Measurements from ENCODE around the gene PUM2.
"Not testable (repeated sequence)": the region's sequence is repeated elsewhere in the genome, so short reads cannot be mapped to it uniquely, and the experiment has no call there.

PUM2 gene

DNA sequence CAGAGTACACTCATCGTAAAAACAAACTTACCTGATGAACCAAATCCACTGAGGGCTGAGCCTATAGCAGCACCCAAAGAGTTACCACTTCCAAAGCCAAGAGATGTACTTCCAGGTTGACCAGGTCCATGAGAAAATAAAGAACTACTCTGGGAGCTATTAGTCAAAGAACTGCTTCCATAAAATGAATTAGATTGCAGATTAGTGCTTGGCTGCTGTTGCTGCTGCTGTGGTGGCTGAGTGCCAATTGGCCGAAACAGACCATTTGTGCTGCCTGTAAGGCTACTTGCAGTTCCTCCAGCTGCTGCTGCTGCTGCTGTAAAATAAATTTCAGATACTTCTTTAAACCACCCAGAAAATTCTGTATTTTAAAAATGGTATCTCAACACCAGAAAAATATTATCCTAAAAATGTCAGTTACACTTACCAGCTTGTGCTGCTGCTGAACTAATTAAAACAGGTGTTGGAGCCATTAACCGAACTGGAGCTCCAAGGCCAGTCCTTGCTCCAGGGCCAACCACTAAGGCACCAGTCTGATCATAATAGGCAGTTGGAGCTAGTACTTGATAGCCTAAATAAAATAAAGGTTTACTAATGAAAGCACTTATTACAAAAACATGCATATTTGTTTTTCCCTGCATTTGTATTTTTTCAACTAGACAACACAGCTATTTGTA is 67.6 kb downstream of the PUM2 start:
- DNase-seq: no peak

DNA sequence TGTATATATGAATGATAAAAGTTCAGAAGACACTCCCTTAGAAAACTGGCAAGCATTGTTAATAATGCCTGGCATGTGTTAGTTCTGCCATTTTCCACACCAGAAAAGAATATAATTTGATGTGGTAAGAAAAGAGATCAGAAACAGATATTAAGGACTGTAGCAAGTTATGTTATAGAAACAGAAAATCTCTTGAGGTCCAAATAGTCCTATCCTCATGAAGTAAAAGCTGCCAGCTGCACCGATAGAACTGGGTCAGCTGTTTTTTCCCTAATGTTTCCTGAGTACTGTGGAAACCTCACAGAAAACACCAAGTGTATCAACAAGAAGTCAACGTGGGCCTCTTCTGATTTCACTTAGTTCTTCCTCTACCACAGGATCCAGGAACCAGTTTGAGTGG is 68.8 kb downstream of the PUM2 start:
- DNase-seq: no peak

DNA sequence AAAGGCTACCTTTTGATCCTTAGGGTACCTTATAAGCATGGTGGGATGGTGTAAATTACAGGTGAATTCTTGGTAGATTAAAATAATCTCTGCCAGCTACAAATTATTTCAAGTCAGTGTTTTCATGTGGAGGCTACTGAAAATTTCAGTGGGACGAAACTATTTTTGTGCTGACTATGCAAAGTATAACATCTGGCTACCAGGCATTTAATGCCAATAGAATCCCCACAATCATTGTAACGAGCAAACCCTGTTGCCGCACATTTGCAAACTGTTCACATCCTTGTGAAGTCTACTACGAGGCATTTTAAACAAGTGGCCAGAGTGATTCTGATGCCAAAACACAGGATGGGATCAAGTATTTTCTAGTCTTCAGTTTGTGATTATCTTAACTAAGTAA is 77.6 kb downstream of the PUM2 start:
- DNase-seq: no peak

DNA sequence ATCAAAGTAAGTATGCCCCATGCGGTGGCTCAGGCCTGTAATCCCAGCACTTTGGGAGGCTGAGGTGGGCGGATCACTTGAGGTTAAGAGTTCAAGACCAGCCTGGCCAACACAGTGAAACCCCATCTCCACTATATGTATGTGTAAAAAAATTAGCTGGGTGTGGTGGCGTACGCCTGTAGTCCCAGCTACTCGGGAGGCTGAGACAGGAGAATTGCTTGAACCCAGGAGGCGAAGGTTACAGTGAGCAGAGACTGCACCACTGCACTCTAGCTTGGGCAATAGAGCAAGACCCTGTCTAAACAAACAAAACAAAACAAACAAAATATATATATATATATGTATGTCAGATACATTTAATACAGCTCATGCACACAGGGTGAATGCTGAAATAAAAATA is 82.3 kb downstream of the PUM2 start:
- not testable (repeated sequence) for DNase-seq

DNA sequence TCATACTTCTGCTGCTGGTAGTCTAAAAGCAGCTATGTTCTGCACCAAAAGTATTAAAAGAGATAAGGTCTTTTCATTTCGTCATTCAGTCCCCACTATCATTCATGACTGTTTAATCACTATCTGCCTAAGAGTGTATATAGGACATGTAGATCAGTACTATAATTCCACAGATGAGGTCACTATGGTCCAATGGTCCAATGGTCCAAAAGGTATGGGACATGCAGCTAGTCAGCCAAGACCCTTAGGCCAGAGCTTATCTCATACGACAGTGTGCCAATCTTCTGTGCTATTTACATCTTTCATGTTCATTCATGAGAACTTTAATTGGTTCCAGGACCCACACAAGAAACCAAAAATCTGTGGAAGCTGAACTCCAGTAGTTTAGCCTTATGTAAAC is 83.1 kb downstream of the PUM2 start:
- no peak for DNase-seq

DNA sequence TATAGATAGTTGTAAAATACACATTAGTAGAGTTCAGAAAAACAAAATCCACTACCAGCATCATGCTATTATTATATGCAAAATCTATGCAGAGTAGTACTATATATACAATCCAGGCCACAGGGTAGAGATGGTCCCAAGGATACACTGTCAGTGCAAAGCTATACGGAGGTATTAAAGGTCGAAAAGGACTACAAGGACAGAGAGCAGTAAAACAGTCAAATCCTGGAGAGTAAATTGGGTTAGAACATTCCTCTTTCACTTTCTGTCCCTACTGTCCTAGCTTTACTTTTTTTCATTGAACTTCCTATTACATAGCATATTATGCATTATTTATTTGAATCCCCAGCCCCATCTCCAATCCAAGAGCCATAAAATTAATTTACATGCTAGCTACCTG is 86.0 kb downstream of the PUM2 start:
- DNase-seq: no peak

DNA sequence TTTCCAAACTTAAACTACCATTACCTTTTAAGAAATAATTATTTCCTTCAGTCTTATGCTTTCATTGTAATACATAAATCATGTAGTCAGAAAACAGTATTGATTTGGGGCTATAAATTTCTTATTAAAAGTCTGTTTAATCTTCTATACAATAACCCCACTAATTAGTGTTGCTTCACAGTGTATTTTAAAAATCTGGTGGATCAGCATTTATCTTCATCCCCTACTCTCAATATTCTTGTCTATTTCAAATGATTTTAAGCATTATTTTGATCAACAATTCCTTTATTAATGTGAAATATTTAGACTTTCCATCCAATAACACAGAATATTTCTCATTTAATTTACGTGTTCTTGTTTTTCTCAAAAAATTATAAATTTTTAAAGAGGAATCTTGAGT is 93.2 kb downstream of the PUM2 start:
- no peak for DNase-seq

DNA sequence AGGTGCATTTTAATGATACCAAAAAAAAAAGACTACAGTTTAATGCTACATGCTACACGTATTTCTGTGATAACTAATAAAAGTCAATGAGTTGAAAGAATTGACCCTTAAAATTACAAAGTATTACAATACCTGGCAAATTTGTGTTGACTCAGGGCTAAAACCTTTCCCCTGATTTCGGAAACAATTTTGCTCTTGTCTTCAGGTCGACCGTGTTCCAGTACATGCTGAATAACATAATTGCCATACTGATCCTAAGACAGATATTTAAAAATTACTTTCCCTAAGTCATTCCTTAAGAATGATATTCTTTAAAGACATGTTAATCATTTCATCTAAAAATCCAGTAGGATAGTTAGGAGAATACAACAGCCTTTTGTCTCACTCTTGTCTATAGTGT is 95.9 kb downstream of the PUM2 start:
- no peak for DNase-seq

DNA sequence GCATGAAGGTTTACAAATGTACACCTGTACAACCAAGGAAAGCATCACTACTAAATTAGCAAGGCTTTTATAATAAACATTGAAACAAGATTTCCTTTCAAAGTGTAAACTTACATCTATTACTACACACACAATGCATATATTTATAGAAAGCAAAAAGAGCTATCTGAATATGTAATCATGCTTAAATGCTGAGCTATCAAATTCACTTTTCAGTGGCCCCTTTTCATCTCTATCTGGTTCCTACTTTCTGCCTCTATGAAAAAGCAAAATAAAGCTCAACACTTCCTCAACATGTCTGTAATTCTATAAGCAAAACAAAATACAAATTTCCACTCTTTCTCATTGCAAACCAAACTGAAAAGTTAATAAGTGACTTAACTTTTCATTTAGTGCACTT is 100.2 kb downstream of the PUM2 start:
- DNase-seq: no peak

DNA sequence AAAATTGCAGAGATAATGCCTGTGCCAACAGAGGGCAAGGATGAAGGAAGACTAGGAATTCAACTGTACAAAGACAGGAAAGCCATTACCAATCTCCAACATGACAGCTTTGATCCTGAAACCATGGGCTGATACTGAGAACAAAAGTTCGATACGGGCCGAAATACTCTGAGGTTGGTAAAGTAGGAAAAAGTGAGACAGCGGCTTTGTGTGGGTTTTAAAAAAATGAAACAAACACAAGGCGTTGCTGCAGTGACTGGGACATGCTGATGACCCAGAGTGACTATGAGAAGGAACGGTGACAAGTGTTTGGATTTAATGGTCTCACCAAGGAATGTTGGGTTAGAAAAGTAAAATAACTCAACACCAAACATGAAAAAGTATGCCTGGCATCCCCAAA is 101.5 kb downstream of the PUM2 start:
- DNase-seq: no peak

DNA sequence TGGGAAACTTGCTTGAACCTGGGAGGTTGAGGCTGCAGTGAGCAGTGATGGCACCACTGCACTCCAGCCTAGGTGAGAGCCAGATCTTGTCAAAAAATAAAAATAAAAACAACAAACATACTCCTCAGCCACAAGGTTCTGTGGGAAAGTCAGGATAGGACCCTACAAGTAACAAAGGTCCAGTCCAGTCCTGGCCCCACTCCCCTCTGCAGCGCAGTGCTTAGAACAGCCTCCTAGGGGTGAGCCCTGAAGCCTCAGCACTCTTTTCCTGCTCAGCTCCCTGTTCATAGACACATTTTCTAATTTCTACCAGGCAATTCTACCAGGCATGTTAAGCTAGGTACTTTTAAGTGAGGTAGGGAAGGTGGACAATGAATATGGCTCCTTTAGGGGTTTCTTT is 103.6 kb downstream of the PUM2 start:
- no peak for DNase-seq

DNA sequence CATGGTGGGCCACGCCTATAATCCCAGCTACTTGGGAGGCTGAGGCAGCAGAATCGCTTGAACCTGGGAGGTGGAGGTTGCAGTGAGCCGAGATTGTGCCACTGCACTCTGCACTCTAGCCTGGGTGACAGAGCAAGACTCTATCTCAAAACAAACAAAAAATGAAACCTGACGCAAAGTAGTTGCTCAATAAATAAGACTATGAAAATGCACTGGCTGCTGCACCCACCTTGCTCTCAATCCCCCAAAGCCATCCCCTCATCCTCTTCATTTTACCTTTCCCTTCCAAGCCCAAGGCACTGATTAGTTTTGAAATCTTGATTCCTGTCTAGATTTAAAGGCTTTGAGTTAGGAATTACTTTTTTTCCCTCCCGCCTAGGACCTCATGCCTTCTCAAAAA is 107.0 kb downstream of the PUM2 start:
- DNase-seq: not testable (repeated sequence)

DNA sequence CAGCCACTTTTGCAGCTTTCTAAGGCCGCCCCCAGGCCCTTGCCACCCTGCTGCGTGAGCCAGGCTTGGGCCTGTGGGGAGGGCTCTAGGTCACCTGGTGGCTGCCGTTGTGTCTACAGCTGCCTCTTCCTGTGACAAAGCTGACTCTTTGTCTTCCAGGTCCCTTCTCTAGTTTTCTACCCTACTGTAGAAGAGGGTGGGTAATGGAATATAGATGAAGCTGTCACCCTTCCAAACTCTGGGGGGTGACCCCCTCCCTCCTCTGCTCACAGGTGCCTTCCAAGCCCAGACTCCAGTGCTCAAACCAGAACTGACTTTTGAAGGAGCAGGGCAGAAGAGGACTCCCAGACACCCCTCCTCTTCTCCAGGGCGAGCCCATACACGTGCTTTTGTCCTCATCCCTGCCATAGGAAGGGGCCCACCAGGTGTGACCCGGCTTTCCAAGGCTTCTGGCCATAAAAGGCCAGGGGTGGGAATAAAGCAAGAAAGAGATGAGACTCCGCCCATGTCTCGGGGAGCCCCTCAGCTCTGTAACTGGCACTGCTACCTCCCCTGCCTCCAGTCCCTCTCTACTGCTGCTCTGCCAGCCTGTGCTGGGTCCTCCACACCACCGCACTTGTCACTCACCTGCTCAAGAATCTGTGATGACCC is 107.8 kb downstream of the PUM2 start:
- no peak for DNase-seq

DNA sequence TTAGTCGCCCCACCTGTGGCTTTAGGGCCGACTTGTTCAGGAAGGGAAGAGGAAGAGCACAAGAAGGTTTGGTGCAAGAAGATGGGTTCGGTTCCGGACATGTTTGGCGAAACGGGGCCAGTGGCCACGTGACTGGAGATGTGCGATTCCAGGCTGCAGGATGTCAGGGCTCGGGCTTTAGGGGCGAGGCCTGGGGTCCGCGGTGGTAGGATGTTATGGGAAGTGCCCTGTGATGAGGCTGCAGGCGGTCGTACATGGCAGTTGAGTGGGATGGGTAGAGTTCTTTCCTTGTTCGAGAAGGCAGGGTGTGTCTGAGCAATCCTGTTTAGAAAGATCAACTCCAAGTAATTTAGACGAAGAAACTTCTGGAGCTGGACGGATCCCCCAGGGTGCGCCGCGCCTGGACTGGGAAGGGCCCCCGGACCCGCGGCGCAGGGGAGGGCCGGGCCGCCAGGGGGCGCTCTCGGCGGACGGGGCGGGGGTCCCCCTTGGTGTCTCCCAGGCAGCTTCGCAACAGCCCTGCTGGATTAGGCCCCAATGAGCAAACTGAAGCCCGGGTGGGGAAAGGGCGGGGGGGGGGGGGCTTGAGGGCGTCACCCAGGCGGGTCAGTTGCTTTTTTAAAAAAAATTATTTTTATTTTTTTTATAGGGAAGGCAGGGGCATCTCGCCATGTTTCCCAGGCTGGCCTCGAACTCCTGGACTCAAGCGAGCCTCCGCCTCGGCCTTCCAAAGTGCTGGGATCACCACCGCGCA is 108.5 kb downstream of the PUM2 start:
- peak; percentile 34 for DNase-seq

DNA sequence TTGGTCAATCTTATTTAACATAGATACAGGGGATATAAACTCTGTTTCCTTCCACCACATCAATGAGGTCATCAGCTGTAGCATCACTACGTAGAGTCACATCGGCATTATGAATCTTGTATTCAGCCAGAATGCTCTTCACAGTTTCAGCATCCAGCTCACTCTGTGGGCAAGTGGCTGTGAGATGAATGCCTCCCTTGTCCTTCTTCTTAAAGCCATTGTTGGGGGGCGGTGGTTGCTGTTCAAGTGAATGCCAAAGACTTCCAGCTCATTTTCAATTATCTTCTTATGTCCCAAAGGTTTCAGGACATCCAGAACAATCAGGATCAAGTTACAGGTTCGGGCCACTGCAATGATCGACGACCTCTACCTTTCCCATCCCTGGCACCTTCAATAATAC is 110.4 kb downstream of the PUM2 start:
- DNase-seq: not testable (repeated sequence)

DNA sequence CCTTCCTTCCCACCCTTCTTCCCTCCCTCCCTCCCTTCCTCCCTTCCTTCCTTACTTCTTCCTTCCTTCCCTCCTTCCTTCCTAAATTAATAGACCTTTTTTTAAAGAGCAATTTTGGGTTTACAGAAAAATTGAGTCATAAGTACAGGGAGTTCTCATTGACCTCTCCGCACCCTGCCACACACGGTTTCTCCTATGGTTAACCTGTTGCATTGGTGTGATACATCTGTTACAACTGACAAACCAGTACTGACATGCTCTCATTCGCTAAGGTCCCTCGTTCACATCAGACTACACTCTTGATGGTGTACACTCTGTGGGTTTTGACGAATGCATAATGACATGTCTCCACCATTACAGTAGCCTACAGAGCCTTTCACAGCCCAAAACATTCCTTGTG is 114.1 kb downstream of the PUM2 start:
- DNase-seq: no peak

DNA sequence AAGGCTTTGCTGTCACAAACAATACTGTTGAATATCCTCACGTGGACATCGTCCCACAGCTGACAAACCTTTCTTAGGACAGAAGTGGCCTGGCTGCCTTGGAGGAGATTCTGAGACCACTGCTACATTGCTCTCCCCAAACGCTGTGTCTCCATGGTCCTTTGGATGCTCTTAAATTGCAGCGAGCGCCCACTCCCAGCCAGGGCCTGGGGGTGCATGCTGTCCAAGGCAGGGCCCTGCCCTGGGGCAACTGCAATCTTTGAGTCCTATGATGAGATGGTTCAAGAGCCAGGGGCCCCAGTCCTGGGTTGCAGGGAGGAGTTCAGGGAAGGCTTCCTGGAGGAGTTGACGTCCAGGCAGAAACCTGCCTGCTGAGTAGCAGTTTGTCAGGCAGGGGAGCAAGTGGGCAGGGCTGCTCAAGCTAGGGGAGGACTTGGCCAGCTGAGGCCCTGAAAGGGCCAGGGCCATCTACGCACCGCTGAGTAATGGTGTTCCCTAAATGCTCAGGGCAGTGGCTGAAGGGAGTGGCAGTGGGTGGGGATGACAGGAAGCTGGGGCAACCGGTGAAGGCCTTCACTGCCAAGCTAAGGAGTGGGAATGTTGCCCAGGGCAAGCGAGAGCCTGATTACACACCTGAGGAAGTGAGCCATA is 114.9 kb downstream of the PUM2 start:
- no peak for DNase-seq

DNA sequence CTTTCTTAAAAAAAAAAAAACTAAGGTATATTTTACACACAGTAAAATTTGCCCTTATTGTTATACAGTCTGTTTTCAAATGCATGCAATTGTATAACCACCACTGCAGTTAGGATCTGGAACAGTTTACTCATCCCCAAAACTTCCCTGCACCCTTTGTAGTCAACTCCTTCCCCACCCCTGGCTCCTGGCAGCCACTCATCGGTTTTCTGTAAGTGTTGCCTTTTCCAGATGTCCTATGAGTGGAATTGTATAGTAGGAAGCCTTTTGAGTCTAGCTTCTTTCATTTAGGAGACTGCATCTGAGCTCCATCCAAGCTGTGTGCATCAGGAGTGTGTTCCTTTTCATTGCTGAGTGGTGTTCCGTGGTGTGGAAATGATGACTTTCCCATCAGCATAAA is 116.0 kb downstream of the PUM2 start:
- not testable (repeated sequence) for DNase-seq

DNA sequence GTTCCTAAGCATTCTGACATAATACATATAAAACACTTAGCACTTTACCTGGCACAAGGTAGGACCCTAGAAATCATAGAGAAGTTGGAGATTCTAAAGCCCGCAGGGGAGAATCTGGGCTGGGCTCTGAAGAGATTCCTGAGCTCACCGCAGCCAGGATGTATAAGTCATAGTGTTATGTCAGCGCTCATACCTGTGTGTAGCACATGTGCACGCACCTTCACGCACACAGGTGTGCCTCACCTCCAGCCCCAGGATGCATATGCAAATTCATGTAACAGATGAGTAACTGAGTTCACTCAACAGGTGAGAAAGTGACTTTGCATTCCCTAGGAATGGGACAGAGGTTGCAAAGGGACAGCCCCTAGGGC is 117.8 kb downstream of the PUM2 start:
- DNase-seq: no peak

DNA sequence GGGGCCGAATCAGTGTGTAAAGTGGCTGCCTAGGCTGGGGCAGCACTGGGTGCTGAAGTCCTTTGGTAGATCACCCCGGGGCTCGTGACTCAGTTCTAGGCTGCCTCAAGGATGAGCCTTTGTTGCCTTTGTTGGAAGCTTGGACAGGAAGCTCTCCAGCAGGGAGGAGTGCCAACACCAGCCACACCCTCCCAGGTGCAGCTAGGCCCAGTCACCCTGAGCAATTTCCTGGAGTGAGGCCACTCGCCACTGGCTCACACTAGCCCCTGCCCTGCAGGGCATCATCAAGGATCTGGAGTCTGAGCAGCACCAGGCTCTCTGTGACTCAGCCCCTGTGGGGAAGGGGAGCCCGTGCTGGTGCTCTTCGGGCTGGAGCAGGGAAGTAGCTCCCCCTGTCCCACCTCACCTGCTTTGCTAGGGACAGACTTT is 119.0 kb downstream of the PUM2 start:
- no peak for DNase-seq

DNA sequence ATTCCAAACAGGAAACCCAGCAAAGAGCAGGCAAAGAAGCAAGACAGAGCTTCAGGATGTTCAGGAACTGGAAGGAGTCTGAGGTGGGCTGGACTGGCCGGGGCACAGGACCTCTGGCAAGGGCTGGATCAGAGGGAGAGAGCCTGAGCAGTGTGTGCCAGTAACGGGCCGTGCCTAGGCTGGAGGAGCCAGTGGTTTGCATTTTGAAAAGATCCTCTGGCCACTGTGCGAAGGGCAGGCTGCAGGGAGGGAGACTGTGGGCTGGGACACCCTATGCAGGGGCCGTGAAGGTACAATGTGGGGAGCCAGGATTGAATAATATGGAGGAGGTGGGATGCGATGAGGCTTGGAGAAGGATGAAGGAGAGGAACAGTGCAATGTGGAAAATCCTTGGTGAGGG is 119.5 kb downstream of the PUM2 start:
- DNase-seq: no peak

DNA sequence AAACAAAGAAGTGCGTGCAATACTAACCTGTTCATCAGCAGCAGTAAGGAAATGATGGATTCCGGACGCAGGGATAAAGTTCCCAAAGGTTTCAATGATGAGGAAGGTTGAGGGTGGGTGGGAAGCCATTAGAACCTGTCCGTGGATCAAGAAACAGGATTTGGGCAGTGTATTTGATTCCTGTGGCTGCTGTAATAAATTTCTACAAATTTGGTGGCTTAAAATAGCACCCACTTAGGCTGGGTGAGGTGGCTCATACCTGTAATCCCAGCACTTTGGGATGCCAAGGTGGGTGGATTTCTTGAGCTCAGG is 120.6 kb downstream of the PUM2 start:
- DNase-seq: no peak

DNA sequence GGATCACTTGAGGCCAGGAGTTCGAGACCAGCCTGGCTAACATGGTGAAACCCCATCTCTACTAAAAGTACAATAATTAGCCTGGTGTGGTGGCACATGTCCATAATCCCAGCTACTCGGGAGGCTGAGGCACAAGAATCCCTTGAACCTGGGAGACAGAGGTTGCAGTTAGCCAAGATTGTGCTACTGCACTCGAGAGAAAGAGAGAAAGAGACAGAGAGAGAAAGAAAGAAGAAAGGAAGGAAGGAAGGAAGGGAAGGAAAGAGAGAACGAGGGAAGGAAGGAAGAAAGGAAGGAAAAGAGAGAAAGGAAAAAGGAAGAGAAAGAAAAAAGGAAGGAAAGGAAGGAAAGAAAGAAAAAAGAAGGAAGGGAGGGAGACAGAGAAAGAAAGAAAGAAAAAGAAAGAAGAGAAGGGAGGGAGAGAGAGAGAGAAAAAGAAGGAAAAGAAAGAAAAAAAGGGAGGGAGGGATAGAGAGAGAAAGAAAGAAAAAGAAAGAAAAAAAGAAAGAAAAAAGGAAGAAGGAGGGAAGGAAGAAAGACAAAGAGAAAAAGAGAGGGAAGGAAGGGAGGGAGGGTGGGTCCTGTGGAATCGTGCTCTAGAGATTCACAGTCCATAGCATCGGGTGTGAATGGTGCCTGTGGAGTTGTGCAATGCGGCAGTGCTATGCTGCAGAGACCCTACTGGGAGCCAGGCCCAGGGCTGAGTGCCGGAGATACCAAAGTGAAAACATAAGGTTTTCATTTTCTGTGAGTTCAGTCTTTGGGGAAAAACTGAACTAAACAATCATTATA is 121.1 kb downstream of the PUM2 start:
- DNase-seq: no peak
